ACC112 (cell line): ENCODE data around the gene MICALL2.
A peak's percentile ranks its signal among the peaks of the same experiment; 100 is the strongest.

ENCODE experiments used
- H2AFZ ChIP-seq: fragments of 200-600 bp; sonication (generic); one replicate; pipeline ENCODE4 v1.6.0; 2017; ENCODE audit warnings: antibody characterized with exemption, low read length; ENCODE audit not compliant: unreplicated experiment
- H3K27ac ChIP-seq: fragments of 200-600 bp; sonication (generic); 2 replicates; pipeline ENCODE4 v1.5.1; 2014; ENCODE audit warnings: low read depth, mild to moderate bottlenecking, antibody characterized with exemption, low read length, moderate library complexity
- H3K27me3 ChIP-seq: fragments of 200-600 bp; sonication (generic); 2 replicates; pipeline ENCODE4 v1.6.1; 2014; ENCODE audit warnings: mild to moderate bottlenecking, antibody characterized with exemption, low read length, moderate library complexity, mixed read lengths; ENCODE audit not compliant: insufficient read depth
- H3K36me3 ChIP-seq: fragments of 200-600 bp; sonication (generic); 2 replicates; pipeline ENCODE4 v1.6.1; 2016; ENCODE audit warnings: mild to moderate bottlenecking, antibody characterized with exemption, low read length, moderate library complexity, mixed read lengths; ENCODE audit not compliant: insufficient read depth
- H3K4me1 ChIP-seq: fragments of 200-600 bp; sonication (generic); one replicate; pipeline ENCODE4 v1.6.1; 2016; ENCODE audit warnings: low read length, mixed read lengths; ENCODE audit not compliant: insufficient read depth, unreplicated experiment, control insufficient read depth
- H3K4me3 ChIP-seq: fragments of 200-600 bp; sonication (generic); 2 replicates; pipeline ENCODE4 v1.5.1; 2014; ENCODE audit warnings: mild to moderate bottlenecking, low read depth, low read length
- H3K79me2 ChIP-seq: fragments of 200-600 bp; sonication (generic); one replicate; pipeline ENCODE4 v1.6.0; 2016; ENCODE audit warnings: low read length; ENCODE audit not compliant: control insufficient read depth, unreplicated experiment, insufficient read depth

MICALL2 gene

GRCh38 chr7:1402110-1402790, 57.0 kb downstream of the MICALL2 start:
- peaks cover 65% of the 10 kb centered on the region for H3K27me3 ChIP-seq

GRCh38 chr7:1401011-1401410, 58.3 kb downstream of the MICALL2 start:
- H3K27ac ChIP-seq, result no peak overlapping the region
- H3K79me2 ChIP-seq, result no peaks in the 10 kb centered on the region
- H3K4me3 ChIP-seq, result no peak overlapping the region
- H3K27me3 ChIP-seq, result peaks cover 59% of the 10 kb centered on the region
- H2AFZ ChIP-seq, result no peak overlapping the region
- H3K36me3 ChIP-seq, result no peaks in the 10 kb centered on the region
- H3K4me1 ChIP-seq, result no peaks in the 10 kb centered on the region

More at GRCh38 chr7:1402110-1402790, 57.0 kb downstream of the MICALL2 start:
- Histone ChIP-seq H3K4me1 (no peaks in the 10 kb centered on the region), H3K27ac (no peak overlapping the region), H2AFZ (no peak overlapping the region), H3K36me3 (no peaks in the 10 kb centered on the region), H3K4me3 (no peak overlapping the region), H3K79me2 (no peaks in the 10 kb centered on the region)

GRCh38 chr7:1400371-1400770, 58.9 kb downstream of the MICALL2 start:
- no peak overlapping the region for H2AFZ ChIP-seq
- no peak overlapping the region for H3K4me3 ChIP-seq
- H3K36me3 ChIP-seq, result no peaks in the 10 kb centered on the region
- H3K79me2 ChIP-seq, result no peaks in the 10 kb centered on the region
- H3K4me1 ChIP-seq, result no peaks in the 10 kb centered on the region
- no peak overlapping the region for H3K27ac ChIP-seq
- H3K27me3 ChIP-seq, result peaks cover 55% of the 10 kb centered on the region

GRCh38 chr7:1397491-1398327, 61.6 kb downstream of the MICALL2 start:
- H3K27me3 ChIP-seq, result peaks cover 56% of the 10 kb centered on the region
- no peak overlapping the region for H2AFZ ChIP-seq
- no peaks in the 10 kb centered on the region for H3K4me1 ChIP-seq
- peak overlapping the region; percentile 73 for H3K27ac ChIP-seq
- H3K4me3 ChIP-seq, result no peak overlapping the region
- H3K79me2 ChIP-seq, result no peaks in the 10 kb centered on the region
- no peaks in the 10 kb centered on the region for H3K36me3 ChIP-seq

GRCh38 chr7:1396195-1396594, 63.1 kb downstream of the MICALL2 start:
- H3K4me3 ChIP-seq, result no peak overlapping the region
- H2AFZ ChIP-seq, result no peak overlapping the region
- H3K79me2 ChIP-seq, result no peaks in the 10 kb centered on the region
- no peaks in the 10 kb centered on the region for H3K4me1 ChIP-seq
- H3K27ac ChIP-seq, result no peak overlapping the region
- no peaks in the 10 kb centered on the region for H3K36me3 ChIP-seq
- H3K27me3 ChIP-seq, result peaks cover 56% of the 10 kb centered on the region

- Histone ChIP-seq H3K79me2 (no peaks in the 10 kb centered on the region), H3K36me3 (no peaks in the 10 kb centered on the region), H3K4me3 (no peak overlapping the region), H3K4me1 (no peaks in the 10 kb centered on the region), H3K27me3 (peaks cover 56% of the 10 kb centered on the region), H3K27ac (no peak overlapping the region), H2AFZ (no peak overlapping the region)
These were observed 63.8 kb downstream of the MICALL2 start for GRCh38 chr7:1395211-1396070.

- Histone ChIP-seq H3K36me3 (no peaks in the 10 kb centered on the region), H3K27ac (no peak overlapping the region), H3K27me3 (peaks cover 61% of the 10 kb centered on the region), H3K4me3 (no peak overlapping the region), H3K79me2 (no peaks in the 10 kb centered on the region), H3K4me1 (no peaks in the 10 kb centered on the region), H2AFZ (no peak overlapping the region)
These were observed 64.9 kb downstream of the MICALL2 start for GRCh38 chr7:1394371-1394770.

GRCh38 chr7:1393421-1393820, 65.8 kb downstream of the MICALL2 start:
- Histone ChIP-seq H3K27me3 (peaks cover 68% of the 10 kb centered on the region), H3K79me2 (no peaks in the 10 kb centered on the region), H3K4me1 (no peaks in the 10 kb centered on the region), H3K4me3 (no peak overlapping the region), H3K36me3 (no peaks in the 10 kb centered on the region), H3K27ac (no peak overlapping the region), H2AFZ (no peak overlapping the region)

GRCh38 chr7:1392556-1392955, 66.7 kb downstream of the MICALL2 start:
- Histone ChIP-seq H2AFZ (no peak overlapping the region), H3K4me3 (no peak overlapping the region), H3K79me2 (no peaks in the 10 kb centered on the region), H3K27ac (no peak overlapping the region), H3K27me3 (peaks cover 74% of the 10 kb centered on the region), H3K36me3 (no peaks in the 10 kb centered on the region), H3K4me1 (no peaks in the 10 kb centered on the region)

GRCh38 chr7:1391449-1391848, 67.8 kb downstream of the MICALL2 start:
- Histone ChIP-seq H3K79me2 (no peaks in the 10 kb centered on the region), H2AFZ (no peak overlapping the region), H3K36me3 (no peaks in the 10 kb centered on the region), H3K27ac (no peak overlapping the region), H3K4me3 (no peak overlapping the region), H3K4me1 (no peaks in the 10 kb centered on the region), H3K27me3 (peaks cover 82% of the 10 kb centered on the region)
